Glomerular visceral epithelial cell (primary cell): ENCODE results near the gene ZNF236.
"Not testable (repeated sequence)": the region's sequence is repeated elsewhere in the genome, so short reads cannot be mapped to it uniquely, and the experiment has no call there.

ENCODE experiments used
- DNase-seq: peaks from one replicate; pipeline ENCODE4 v3.0.0-alpha.2; 2016; ENCODE audit errors: extremely low spot score

The ZNF236 gene

DNA sequence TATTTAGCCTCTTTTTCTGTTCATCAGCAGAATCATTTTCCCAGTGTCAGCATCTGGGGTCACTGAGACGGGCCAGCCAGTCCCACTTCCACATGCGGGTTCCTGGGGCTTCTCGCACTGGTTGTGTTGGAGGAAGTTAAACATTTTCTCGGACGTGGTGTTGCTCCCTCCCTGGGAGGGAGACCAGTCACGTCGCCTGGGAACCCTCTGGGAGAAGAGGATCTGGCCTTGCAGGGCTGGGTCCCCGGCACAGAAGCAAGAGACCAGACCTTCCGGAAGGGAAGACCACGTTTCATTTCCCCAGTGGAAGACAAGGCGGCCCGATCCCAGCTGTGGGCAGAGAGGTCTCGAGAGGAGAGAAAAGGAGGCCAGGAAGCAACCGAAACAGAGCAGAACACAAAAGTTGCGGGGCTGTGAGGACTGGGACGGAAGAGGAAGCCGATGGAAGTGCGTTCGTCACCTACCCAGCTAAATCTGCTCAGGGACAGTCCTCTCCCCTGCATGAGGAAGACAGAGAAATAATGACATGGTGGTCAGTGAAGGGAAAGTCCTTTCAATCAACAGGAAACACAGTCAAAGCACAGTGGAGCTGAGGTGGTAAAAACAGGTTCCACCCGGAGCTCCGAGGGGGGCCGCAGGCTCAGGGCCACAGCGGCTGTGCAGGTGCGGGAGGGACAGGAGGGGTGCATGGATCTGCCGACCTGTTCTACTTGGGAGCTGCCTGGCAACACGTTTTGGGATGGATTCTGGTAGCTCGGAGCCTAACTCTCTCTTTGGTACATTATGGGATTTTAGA, 165.9 kb downstream of the ZNF236 start:
- DNase-seq = no peak

DNA sequence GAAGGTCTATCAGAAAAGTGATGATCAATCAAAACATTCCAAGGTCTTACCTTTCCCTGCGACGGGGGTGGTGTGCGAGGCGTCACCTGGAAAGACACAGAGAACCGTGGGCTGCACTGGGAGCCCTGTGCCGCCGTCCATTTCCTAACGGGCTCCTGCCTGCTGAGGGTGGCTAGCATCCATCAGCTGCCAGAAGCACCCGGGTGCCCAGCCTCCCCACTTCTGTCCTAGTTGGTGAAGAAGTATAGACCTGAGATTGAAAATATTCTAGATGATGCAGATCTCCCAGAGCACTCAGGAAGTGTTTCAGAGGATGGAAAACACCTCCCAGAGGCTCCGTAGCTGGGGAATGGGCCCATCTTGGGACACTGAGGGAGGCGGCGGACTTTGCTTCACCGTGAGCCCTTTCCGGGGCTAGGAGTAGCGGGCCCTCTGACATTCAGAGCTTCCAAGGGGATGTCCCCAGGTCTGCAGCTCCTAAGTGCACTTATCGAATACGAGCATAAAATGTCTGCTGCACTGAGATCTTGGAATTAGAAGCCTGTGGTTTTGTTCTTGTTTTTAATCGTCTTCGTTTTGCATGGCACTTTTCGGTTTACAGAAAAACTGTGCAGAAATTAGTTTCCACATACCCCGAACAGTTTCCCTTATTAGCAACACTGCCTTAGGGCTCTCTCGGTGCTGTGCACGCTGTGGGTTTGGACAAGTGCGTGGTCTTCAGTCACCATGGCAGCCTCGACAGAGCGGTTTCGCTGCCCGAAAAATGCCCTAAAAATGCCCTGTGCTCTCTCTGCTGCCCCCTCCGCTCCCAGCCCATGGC, 166.7 kb downstream of the ZNF236 start:
- no peak for DNase-seq

DNA sequence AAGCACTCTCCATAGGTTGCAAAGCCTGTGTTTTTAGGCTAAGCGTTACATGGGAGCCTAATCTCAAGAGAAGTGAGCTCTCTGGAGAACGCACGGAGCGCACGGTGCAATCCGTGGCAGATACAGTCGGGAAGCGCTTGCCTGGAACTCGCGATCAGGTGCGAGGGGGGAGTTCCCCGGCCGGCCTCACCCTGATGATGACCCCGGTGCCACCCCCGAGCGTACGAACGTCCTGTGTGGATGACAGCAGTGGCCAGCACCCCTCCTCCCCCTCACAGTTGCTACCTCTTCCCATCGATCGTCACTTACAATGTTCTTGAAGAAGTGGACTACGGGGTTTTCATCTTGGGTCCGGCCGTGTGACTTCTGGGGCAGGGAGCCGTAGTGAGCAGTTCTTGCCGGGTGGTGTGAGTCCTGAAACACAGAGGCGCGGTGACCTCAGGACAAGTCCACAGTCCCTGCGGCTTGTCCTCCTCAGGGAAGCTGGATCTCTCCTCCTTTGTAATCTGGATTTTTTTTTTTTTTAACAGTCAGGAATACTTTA, 167.4 kb downstream of the ZNF236 start:
- DNase-seq = no peak

DNA sequence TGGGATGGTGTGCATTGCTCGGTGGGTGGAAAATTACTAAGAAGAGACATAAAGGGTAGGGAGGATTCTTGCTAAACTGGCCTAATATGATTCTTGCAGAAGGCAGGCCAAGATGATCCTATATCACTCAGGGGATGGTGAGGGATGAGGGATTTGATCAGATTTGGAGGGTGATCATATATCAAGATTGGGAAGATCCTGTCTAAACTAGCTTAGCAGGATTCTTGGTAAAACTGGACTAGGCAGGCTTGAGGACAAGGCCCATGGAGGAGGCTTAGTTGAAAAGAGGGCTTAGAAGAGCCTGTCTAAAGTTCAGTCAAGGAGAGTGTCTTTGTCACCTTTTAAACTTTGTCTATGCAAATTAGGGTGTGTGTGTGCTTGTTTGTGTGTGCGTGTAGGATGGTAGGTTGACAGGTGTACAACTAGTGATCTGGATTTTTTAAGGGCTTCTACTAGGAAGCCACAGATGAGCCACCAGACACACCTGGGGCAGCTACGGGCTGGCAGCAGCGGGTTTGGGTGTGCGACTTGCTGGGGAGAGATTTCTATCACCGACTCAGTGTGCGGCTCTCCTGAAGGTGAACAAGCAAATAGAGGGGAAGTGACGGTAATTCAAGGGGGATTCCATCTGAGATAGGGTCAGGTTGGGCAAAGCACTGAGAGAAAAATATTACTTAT, 168.1 kb downstream of the ZNF236 start:
- not testable (repeated sequence) for DNase-seq

DNA sequence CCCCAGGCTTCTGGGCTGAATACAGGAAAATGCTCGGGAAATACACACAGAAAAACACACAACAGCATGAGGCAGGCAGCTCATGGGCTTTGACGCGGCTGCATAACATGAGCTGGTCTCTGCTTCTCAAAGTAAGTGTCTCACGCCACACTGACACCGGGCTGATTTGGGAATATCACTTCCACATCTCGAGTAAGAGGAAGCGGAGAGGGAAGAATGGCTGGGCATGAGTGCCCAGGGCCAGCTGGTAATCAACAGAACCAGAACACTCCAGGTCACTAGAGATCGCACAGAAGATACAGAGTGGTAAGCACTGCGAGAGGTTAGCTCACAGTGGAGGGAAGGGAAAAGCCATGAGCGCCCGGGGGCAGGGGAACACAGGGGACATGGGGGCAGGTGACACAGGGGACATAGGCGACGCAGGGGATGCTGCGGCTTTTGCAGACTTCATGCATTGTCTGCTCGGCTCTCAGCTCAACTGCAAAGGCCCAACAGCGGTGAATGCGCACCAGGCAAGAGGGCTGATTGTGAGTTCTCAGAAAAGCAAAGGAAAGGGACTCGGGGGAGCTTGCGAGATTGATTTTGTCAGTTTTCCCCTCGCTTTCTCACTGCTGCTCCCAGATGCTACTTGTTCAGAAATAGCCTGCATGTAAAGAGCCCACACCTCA, 168.8 kb downstream of the ZNF236 start:
- DNase-seq = no peak

DNA sequence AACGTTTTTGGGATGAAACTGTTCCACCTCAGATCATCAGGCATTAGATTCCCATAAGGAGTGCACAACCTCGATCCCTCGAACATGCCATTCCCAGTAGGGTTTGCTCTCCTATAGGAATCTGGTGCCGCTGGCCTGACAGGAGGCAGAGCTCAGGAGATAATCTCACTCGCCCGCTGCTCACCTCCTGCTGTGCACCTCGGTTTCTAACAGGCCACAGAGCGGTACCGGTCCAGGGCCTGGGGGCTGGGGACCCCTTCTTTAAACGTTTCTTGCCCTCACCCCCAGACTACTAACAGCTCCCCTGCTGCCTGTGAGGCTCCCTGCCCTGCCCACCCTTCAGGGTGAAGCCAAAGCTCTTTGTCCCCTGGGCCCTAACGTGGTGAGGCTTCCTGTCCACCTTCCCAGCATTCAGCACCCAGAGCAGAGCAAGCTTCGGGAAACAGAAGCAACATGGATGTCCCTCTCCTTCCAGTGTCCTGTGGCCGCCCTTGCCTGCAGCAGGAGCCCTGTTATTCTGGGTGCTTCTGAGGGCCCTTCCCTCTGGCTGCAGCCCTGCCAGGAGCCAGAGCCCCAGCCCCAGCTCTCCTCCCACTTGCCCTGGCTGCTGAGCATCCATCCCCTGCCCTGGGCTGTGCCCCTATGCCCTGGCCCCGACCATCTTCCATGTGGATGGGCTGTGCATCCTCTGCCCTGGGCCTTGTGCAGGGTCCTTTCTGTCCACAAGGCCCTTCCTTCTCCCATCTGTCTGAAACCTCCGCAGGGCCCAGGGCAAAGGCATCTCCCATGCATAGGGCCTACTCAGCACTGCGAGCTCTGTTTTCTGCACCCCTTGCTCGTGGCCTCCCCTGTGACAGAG, 170.1 kb downstream of the ZNF236 start:
- DNase-seq = no peak

DNA sequence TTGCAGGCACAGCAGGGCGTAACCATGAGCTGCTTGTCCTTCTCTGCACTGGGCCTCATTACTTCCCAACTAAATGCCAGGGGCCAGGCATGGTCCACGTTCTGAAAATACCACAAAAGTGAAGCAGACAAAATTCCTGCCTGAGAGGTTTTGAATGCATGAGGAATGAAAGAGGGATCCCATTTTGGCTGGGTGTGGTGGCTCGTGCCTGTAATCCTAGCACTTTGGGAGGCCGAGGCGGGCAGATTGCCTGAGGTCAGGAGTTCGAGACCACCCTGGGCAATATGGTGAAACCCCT, 170.7 kb downstream of the ZNF236 start:
- DNase-seq = no peak

DNA sequence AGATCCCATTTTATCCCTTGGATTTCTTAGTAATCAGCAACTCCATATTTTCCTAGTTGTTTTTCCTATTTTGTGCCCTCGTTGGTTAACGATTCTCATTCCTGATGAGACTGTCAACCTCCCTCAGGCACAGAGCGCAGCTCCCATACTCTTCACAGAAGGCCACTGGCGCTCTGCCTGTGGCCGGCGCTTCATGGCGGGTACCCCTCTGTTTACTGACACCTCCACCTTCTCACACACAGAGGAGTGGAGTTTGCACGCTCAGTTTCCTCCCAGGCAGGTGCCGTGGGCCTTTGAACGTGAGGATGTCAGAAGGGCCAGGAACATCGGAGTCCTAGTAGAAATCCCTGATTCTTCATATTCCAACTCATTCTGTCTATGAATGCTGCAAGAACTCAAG, 171.2 kb downstream of the ZNF236 start:
- no peak for DNase-seq

DNA sequence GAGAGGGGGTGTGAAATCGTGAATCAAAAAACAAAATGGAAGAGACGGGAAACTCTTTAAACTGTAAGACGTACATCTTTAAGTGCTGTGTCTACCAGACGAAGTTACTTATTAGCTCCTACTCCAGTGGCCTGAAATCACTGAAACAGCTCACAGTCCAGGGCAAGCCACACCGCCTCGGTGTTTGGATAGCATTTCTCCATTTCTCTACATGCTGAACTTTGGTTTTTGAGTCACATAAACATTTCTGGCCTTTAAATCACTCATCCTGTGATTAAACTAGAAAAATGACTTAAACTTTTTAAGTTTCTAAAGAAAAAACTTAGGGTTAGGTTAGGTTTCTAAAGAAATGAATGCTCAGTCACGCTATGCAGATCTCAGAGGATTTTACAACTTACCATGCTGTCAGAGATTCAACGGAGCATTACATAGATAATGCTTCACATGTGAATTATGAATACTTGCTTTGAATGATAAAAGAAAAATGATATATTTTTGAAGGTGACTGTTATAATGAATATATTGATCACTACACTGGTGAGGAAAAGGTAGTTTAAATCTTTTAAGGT, 171.8 kb downstream of the ZNF236 start:
- DNase-seq = peak; percentile 32

DNA sequence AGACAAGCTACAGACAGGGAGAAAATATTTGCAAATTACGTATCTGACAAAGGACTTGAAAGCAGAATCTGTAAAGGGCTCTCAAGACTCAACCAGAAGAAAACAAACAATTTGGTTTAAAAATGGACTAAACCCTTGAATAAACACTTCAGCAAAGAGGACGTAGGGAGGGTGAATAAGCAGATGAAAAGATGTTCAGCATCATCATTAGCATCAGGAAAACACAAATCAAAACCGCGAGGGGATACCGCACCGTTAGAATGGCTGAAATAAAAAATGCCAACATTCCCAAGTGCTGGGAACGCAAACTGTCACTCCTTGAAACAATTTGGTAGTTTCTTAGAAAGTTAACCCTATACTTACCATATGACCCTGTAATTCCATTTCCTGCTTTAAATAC, 173.5 kb downstream of the ZNF236 start:
- no peak for DNase-seq

DNA sequence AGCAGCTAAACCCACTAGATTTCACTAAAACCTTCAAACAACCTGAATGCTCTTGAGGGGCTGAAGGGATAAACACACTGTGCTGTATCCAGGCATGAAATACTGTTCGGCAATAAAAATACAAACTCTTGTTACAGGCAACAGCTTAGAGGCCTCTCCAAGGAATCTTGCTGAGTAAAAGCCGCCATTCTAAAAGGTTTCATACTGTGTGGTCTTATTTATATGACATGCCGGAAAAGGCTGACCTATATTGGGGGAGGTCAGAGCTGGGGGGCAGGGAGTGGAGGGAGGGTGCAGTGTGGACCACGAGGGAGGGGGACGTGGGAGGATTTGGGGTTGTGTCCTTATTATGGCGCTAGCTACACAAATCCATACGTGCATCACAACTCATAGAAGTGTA, 174.1 kb downstream of the ZNF236 start:
- no peak for DNase-seq

DNA sequence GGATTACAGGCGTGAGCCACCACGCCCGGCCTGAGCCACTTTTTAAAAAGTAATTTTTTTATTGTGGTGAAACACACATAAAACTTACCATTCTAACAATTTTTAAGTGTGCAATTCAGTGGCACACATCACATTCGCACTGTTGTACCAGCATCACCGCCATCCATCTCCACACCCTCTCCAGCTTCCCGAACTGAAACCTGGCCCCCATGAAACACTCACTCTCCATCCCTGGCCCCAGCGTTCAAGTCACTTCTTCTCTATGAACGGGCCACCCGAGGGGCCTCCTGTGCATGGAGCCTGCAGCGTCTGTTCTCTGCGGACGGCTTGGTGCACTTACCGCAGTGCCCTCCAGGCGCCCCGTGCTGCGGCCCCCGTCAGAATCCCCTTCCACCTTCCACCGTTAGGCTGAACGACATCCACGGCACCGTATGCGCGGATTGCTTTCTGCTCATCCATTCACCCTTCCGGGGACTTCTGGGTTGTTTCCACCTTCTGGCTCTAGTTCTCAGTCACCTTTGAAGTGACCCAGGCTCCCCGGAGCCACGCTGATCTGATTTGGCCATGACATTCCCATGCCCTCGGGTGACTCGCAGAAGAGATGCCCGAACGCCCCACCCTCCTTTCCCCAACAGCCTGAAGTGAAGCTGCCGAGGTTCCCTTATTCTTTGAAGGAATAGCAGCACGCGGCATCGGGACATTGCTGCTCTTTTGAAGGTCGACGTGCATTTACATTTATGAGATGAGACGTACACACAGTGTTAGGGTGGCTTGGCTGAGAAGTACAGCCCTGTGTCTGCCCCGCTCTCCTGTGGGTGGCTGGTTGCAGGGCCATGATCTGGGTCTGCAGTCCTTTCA, 175.8 kb downstream of the ZNF236 start:
- no peak for DNase-seq

DNA sequence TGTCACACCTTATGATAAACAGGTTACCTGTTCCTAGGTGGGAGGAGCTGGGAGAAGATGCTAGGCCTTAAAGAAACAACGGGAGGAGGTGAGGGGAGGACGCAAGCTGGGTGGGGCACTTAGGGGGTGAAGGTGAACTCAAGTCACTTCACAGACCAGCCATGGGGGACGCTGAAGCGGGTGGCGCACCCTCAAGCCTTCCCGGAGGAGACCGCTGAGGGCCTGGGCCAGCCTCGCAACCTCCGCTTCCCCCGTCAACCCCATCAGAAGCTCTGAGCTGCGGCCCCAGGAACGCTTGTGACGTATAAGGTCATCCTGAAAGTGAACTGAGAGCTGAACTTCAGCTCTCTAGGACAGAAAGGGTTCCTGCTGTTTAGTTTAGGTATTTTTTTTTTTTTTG, 176.7 kb downstream of the ZNF236 start:
- DNase-seq = no peak

DNA sequence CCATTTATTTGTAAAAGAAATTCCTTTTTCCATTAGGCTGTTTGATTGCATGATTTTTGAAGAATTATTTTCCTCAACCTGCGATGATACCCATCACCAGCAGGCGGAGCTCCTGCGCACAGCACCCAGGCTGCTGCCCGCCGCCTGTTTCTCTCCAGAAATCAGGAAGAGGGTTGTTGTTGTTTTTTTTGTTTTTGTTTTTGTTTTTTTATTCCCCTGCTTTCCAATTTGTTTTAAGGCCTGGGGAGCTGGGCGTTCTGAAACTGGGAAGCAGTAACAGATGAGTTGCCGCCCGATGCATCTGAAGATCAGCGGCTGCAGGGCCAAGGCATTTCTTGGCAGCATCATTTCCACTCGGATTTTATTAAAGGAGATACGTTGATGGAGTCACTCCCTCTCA, 178.2 kb downstream of the ZNF236 start:
- peak; percentile 46 for DNase-seq

DNA sequence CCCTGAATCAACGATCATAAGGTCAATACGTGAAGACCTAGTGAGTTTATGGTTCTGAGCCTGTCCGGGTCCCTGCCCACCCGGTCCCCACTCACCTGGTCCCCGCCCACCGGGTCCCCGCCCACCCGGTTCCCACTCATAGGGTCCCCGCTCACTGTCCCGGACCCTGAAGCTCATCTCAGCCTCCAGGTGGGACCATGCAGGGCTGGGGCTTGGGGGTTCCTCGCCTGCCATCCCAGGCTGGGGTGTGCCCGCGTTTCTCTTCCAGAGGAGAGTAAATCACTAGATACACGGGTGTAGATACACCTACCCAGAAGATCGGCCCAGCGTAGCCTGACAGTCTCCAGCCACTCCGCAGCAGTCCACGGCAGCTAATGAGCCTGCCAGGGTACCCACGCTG, 178.7 kb downstream of the ZNF236 start:
- DNase-seq = no peak

DNA sequence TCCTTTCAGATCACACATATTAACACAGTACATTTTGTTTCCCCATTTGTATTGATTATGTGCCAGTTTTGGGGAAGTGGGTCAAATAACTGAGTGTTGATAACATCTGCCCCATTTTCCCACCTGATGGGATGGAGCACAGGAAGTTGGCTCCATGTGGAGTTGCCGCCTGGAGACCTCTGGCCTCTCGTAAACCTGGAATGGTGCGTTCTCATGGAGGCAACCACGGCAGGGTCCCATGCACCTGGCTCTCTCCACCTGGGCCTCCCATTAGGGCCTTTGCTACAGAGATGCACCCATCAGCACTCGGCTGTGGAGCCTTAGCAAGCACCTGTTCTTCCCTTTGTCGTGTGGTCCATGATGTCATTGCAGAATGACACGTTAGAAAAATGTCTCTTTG, 179.6 kb downstream of the ZNF236 start:
- DNase-seq = no peak

DNA sequence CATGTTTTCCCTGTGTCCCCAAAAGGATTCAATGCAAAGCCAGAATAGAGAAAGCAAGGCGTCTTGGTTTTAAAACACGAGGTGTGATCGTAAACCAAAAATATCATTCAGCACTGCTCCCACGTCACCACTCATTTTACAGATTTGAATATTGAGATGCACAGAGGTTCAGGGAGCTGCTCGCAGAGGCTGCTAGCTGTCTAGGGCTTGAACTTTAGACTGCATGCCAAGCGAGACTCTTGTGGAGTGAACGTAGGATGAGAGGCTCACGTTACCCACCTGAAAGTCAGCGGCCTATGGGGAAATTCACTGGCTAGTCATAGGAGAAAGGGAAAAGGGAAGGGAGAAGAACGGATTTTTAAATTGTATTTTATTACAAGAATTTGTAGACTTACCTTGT, 180.1 kb downstream of the ZNF236 start:
- no peak for DNase-seq

DNA sequence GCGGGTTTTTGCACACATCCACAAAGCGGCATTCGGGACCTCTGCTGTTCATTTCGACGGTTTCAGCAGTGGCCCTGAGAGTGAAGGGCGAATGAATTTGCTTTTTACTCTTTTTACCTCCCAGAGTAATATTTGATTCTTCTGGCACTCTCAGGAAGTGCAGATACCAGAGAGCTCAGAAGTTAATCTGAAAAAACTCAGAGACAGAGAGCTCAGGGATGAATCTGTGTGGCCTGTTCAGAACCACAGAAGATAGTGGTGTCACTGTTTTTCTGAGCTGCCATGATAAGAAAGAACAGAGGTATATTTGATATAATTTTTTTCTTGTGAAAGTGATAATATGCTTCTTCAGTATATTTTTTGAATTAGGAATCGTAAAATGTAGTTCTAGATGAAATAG, 181.0 kb downstream of the ZNF236 start:
- no peak for DNase-seq

DNA sequence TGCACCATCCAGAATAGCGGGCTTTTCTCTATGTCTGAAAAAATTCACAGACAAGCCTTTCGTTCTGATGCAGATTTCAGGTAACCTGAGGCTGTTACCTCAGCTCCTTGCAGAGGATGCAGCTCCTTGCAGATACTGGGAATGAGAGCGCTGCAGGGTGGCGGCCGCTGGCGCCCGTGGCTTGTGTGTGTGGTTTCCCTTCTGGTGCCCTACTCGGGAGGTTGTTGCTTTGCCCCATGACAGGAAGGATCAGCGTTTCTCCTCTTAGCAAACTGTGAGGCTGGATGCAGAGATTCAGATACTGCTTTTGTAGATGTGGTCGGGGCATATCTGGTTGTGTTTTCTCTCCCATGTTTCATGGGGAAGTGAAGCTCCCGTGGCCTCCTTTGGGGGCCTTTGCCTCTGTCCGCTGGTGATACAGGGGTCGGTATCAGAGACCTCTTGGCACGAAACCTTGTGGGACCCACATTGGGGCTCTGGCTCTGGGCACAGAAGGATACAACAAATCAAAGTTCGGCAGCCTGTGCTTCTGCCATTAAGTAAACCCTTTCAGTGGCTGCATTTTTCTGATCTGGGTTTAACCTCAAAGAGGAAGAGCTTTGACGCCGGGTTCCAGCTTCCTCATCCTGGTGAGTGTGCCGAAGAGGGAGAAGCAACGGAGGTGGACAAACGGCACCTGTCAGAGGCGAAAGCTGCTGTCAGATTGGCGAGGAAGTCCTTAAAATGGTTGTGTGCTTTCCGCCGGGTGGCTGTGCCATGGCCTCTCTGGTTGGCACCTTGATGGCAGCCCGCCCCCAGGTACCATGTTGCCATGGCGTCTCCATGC, 182.4 kb downstream of the ZNF236 start:
- DNase-seq = no peak
